PC-9 (cell line): ENCODE measurements around the gene CFAP107.

ENCODE experiments used
- EZH2 ChIP-seq: fragments of 200-600 bp; sonication (generic); IDR thresholded peaks from 2 replicates; pipeline ENCODE4 v1.8.0; 2017; ENCODE audit warnings: antibody characterized with exemption, low read depth
- TF ChIP-seq, protein P1 (sequence below): fragments of 200-600 bp; sonication (generic); conservative IDR thresholded peaks from 2 replicates; pipeline ENCODE4 v1.6.1; 2017; ENCODE audit warnings: mixed run types, antibody characterized with exemption, mild to moderate bottlenecking, moderate library complexity

DNA sequence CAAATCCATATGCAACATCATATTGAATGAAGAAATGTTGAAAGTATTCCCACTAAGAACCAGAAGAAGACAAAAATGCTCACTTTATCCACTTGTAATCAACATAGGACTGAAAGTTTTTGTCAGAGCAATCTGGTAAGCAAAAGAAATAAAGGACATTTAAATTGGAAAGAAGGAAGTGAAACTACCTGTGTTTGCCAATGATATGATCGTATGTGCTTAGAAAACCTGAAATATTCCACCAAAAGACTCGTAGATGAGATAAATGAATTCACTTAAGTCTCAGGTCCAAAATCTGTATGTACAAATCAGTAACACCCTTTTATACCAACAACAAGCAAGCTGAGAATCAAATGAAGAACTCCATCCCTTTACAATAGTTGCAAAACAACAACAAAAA is 53.7 kb downstream of the CFAP107 start:
- TF ChIP-seq, protein P1, sequence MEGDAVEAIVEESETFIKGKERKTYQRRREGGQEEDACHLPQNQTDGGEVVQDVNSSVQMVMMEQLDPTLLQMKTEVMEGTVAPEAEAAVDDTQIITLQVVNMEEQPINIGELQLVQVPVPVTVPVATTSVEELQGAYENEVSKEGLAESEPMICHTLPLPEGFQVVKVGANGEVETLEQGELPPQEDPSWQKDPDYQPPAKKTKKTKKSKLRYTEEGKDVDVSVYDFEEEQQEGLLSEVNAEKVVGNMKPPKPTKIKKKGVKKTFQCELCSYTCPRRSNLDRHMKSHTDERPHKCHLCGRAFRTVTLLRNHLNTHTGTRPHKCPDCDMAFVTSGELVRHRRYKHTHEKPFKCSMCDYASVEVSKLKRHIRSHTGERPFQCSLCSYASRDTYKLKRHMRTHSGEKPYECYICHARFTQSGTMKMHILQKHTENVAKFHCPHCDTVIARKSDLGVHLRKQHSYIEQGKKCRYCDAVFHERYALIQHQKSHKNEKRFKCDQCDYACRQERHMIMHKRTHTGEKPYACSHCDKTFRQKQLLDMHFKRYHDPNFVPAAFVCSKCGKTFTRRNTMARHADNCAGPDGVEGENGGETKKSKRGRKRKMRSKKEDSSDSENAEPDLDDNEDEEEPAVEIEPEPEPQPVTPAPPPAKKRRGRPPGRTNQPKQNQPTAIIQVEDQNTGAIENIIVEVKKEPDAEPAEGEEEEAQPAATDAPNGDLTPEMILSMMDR: no peak
- no peak for TF ChIP-seq EZH2
